GM18526 (cell line): Measurements from ENCODE around the gene PLEKHG1.

Experiments
- POLR2A ChIP-seq: IDR thresholded peaks from 3 replicates; pipeline ENCODE4 v1.6.1; 2011; ENCODE audit not compliant: insufficient read length; ENCODE audit errors: extremely low read depth

Gene PLEKHG1

GRCh38 chr6:150580489-150580888 is 19.2 kb upstream of the PLEKHG1 start:
- TF ChIP-seq POLR2A = no peak

- no peak for TF ChIP-seq POLR2A
These were observed 15.6 kb upstream of the PLEKHG1 start for GRCh38 chr6:150584065-150584464.

GRCh38 chr6:150584596-150584995 is 15.1 kb upstream of the PLEKHG1 start:
- TF ChIP-seq POLR2A = no peak

- no peak for TF ChIP-seq POLR2A
These were observed 12.8 kb upstream of the PLEKHG1 start for GRCh38 chr6:150586850-150587359.

- no peak for TF ChIP-seq POLR2A
These were observed 12.0 kb upstream of the PLEKHG1 start for GRCh38 chr6:150587637-150588036.

- TF ChIP-seq POLR2A = no peak
These were observed 10.7 kb upstream of the PLEKHG1 start for GRCh38 chr6:150588888-150589499.

GRCh38 chr6:150589852-150590251 is 9.8 kb upstream of the PLEKHG1 start:
- TF ChIP-seq POLR2A = no peak

- no peak for TF ChIP-seq POLR2A
These were observed 9.2 kb upstream of the PLEKHG1 start for GRCh38 chr6:150590446-150590845.

GRCh38 chr6:150592377-150592995 is 7.2 kb upstream of the PLEKHG1 start:
- TF ChIP-seq POLR2A = no peak

- TF ChIP-seq POLR2A = no peak
These were observed 6.6 kb upstream of the PLEKHG1 start for GRCh38 chr6:150593119-150593518.

- TF ChIP-seq POLR2A = no peak
These were observed 3.2 kb upstream of the PLEKHG1 start for GRCh38 chr6:150596439-150596838.

- TF ChIP-seq POLR2A = no peak
These were observed 1.3 kb upstream of the PLEKHG1 start for GRCh38 chr6:150598401-150598800.

- TF ChIP-seq POLR2A = no peak
These were observed 857 bp upstream of the PLEKHG1 start for GRCh38 chr6:150598858-150599198.

GRCh38 chr6:150600010-150600300 is 270 bp downstream of the PLEKHG1 start:
- no peak for TF ChIP-seq POLR2A

GRCh38 chr6:150600301-150601017 is 774 bp downstream of the PLEKHG1 start:
- no peak for TF ChIP-seq POLR2A

GRCh38 chr6:150601439-150601838 is 1.8 kb downstream of the PLEKHG1 start:
- TF ChIP-seq POLR2A = no peak
